HG03045 (cell line): Measurements from ENCODE around the gene CHEK2.
"Not testable (repeated sequence)": the region's sequence is repeated elsewhere in the genome, so short reads cannot be mapped to it uniquely, and the experiment has no call there.

ENCODE experiments used
- ATAC-seq: cut with Tn5 transposase; IDR thresholded peaks from one replicate; pipeline ENCODE4 v1.9.1; 2021; ENCODE audit warnings: mild to moderate bottlenecking, moderate library complexity; ENCODE audit not compliant: unreplicated experiment

Gene CHEK2

DNA sequence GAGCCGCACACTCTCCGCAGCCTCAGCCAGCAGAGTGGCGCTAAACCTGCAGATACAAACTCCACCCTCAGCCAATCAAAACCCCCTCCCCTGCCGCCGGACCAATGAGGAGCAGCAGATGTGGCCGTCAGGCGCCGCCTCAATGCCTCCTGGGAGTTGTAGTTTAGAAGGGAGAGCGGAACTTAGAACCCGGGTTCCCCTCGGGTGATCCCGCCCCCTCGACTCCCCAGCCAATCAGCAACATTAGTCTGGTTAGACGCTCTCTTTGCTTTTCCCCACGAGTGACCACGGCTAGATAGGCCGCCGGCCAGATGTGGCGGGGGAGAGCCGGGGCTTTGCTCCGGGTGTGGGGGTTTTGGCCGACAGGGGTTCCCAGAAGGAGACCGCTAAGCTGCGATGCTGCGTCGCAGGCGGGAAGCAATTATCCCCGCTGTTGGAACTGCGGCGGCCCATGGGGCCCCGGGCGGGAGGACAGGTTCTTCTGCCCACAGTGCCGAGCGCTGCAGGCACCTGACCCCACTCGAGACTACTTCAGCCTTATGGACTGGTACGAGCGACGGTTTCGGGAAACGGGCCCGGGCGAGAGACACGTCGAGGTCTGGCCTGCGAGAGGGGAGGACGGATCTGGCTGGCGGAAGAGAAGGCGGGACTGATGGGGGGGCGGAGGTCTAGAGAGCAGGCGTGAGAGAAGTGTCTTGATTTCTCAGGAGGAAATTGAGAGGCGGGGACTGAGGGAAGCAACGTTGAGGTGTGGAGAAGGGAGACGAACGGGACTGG, at the start of gene CHEK2, which contains the start of gene HSCB:
Gene CHEK2, minus strand, starts transcription at position 36 of the 777 bp plus-strand sequence. CDS start 7,099 bp downstream, outside the sequence.
Gene HSCB, plus strand, starts transcription at position 255 of the 777 bp plus-strand sequence. Its CDS starts 57 bp downstream, at position 312.
- peak; percentile 92 for ATAC-seq

DNA sequence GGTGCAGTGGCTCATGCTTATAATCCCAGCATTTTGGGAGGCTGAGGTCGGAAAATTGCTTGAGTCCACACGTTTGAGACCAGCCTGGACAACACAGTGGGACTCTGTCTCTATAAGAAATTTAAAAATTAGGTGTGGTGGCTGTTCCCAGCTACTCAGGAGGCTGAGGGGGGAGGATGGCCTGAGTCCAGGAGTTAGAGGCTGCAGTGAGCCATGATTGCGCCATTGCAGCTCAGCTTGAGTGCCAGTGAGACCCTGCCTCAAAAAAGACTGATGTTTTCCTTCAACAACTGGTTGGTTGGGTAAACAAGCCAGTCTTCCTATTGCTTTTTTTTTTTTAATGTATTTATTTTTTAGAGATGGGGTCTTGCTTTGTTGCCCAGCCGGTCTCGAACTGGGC, 49.5 kb upstream of the CHEK2 start:
- ATAC-seq = no peak

DNA sequence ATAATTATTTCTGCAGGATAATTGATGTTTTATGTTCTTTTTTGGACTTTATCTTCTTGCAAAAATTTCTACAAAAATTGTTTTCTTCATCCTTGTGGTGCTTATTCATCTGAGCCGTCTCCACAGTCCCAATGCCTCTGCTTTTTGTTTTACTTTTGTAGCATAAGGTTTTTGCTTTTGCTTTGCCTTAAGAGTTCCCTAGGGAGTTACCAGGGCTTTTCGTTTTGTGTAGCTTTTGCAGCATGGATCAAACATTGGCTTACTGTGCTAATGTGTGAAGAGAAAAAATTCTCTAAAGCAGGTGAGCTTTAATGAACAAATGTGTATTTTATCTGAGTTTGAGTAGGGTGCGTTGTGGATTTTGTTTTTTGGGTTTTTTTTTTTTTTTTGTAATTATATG, 47.0 kb upstream of the CHEK2 start:
- ATAC-seq = no peak

DNA sequence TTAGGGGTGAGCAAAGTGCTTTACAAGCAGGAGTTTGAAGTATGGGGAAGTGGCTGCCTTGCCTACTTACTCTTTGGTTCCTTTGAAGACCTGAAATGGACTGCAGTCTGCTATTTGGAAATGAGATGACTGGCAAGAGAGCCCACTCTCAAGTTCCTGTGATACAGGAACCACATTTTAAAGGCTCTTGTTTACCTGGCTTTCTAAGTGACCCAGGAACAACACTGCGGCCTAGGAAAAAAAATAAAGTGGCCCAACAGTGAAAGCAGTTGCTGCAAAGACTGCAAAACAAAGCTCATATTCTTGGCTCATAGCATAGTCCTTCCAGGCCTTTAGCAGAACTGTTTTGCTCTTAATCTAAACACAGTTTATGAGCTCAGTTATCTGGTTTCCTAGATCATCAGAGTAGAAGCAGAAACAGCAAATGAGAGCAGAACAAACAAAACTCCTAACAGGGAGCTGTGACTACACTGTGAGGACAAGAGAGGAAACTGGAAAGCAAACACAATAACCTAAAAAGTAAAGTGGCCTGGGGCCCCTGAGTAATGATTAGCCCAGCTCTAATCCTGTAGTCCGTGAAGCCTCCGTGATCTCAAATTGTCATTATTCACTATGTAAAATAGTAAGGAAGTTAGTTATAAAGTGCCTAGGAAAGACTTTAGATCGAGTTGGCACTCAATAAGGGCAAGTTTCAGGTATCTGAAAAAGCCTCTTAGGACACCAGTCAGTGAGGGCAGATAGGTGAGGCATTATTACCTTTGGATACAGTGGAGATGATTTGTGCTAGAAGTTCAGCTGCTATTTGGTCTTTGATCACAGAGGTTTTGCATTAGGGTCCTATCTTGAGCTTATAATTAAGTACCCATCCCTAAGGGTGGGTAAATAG, 42.4 kb upstream of the CHEK2 start:
- no peak for ATAC-seq

DNA sequence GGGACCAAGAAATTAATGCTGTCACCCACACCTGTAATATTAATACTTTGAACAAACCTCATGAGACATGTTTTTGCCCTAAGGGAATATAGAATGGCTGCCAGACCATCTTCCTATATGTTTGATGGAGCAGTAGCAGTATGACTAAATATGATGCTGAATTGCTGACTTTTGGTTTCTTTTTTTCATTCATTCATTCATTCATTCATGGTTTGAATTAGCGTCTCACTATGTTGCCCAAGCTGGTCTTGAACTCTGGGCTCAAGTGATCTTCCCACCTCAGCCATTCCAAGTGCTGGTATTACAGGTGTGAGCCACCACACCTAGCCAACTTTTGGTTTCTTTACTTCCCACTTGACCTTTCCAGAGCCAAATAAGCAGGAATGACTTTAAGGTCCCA, 38.7 kb upstream of the CHEK2 start:
- no peak for ATAC-seq

DNA sequence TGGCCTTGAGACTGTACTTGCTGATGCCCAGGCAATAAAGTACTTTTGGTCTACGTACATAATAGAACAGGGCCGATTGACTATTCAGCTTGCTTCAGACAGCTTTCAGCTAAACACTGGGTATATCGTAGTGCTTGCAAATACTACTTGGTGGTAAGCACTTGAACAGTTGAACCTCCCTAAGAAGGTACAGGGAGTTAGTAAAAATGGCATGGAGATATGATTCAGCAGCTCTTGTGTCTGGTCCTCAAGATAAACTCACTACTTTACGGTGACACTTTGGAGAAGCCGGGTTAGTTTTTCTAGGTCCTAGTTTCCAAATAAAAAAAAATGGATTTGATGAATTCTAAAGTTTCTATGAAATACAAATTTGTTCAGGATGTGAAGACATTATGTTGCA, 38.2 kb upstream of the CHEK2 start:
- ATAC-seq = no peak

DNA sequence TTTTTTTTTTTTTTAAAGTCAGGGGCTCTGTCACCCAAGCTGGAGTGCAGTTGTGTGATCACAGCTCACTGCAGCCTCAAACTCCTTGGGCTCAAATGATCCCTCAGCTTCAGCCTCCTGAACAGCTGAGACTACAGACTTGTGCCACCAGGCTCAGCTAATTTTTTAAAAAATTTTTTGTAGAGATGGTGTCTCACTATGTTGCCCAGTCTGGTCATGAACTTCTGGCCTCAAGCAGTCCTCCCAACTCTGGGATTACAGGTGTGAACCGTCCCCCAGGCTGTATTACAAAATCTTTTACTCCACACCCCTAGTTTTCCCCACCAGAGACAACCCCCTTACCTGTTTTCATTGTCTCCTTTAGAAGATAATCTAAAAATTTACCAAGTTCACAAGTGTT, 32.8 kb upstream of the CHEK2 start:
- no peak for ATAC-seq

DNA sequence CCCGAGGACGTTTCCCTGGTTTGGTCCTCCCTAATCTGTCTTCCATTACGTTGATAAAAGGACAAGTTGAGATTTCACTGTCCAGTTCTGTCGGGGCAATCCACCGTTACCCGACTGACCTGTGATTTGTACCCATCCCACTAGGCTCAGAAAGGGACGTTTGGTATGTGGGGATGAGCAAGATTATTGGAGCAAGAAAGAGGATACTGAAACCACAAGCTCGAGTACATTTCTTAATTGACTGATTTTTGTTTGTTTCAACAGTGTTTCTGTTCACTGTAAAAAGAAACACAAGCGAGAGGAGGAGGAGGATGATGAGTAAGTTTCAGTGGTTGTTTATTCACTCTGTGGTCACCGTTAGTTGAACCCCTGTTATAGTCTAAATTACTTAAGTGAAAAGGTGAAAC, 31.8 kb upstream of the CHEK2 start:
- peak; percentile 4 for ATAC-seq

DNA sequence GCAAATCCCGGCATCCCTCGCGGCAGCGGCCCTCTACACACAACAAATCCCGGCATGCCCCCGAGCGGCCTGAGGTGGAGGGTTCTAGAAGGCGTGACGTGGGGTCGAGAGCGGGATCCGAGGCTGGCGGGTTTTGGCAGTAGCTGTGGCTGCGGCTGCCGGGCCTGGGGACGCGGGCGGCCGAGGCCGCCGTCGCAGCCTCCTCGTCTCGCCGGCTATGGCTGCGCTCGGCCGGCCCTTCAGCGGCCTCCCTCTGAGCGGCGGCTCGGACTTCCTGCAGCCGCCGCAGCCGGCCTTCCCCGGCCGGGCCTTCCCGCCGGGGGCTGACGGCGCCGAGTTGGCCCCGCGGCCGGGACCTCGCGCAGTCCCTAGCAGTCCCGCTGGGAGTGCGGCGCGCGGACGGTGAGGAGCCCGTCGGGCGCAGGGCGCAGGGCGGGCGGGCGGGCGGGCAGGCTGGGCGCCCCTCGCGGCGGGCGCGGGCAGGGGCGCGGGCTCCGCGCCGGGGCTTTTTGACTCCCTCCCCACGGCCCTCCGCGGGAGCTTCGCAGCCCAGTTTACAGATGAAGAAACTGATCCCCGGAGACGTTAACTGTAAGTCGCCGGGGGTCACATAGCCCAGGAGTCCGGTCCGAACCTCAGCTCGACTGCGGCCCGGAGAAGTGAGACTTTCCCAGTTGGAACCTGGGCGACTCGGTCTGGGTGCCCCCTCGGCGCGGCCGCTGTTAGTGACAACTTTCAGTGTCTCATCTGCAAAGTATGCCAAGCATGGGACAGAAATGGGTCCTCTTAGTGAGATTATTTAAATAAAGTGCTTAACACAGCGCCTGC, 31.2 kb upstream of the CHEK2 start, which contains the start of gene CCDC117:
Gene CCDC117, plus strand, starts transcription at position 63 of the 828 bp plus-strand sequence. Its CDS starts 155 bp downstream, at position 218.
- peak; percentile 84 for ATAC-seq

DNA sequence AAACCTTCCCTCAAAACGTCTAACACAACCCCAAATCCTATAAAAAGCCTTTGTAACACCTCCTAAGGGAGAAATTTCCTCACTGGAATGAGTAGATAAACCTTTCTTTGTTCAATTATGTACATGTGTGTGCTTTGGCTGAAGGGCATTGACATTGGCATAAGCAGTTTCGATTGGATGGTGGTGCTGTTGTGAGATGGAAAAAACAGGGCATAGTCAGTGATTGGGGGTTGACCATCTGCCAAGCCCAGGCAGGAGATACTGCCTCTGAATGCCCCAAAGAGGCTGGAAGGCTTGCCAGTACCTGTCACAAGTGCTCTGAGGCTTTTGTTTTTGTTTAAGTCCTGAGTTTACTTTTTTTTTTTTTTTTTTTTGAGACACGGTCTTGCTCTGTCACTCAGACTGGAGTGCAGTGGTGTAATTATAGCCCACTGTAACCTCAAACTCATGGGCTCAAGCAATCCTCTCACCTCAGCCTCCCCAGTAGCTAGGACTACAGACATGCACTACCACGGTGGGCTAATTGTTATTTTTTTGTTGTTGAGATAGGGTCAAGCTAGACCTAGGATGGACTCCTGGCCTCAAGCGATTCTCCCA, 29.7 kb upstream of the CHEK2 start:
- ATAC-seq = no peak

DNA sequence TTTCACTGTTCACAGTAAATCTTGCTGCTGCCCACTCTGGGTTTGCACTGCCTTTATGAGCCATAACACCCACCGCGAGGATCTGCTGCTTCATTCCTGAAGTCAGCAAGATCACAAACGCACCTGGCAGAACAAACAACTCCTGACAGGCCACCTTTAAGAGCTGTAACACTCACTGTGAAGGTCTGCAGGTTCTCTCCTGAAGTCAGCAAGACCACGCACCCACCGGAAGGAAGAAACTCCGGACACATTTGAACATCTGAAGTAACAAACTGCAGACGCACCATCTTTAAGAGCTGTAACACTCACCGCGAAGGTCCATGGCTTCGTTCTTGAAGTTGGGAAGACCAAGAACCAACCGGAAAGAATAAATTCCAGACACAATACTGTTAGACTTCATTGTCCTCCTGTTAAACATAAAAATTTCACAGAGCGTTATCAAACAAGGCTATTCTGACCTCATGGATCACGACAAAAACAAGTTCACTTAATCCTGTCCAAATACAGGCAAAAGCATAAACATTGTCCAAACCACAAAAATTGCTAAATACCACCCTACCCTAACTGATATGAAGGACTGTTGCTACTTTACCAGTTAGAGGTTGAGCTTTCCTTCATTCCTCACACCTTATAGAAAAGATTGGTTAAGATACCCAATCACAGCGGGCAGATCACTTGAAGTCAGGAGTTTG, 27.9 kb upstream of the CHEK2 start:
- no peak for ATAC-seq

DNA sequence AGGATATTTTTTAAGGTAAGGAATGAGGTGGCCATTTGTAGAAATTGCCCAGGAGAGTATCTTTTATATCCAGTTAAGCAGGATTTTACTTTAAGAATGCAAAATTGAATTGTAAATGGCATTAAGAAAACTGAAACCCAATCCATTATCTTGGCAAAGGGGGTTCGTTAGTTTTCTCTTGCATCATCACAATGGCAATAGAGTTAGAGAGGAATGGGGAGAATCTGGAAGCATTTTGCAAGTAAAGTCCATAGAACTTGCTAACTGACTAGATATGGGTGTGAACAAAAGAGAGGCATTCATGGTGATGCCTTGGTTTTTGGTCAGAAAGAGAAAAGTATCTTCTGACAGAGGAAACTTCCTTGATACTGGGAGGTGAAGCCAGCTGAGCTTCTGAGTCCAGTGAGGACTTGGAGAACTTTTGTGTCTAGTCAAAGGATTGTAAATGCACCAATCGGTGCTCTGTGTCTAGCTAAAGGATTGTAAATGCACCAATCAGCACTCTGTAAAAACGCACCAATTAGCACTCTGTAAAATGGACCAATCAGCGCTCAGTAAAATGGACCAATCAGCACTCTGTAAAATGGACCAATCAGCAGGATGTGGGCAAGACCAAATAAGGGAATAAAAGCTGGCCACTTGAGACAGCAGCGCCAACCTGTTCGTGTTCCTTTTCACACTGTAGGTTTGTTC, 27.2 kb upstream of the CHEK2 start:
- no peak for ATAC-seq

DNA sequence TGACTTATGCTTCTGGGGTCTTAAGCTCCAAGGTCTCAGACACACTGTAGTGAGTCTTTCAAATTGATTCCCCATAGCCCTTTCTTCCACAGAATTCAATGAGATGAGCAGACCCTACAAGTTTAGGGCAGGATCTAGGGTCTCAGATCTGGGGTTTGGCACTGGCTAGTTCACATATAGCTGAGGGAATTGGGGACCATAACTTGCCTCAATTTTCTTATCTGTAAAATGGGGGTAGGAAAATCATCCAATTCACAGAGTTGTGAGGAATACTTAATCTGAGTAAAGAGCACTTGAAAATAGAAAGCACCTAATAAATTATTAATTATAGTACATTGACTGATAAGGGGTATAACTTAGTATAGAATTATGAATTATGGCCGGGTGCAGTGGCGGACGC, 25.0 kb upstream of the CHEK2 start:
- ATAC-seq = no peak

DNA sequence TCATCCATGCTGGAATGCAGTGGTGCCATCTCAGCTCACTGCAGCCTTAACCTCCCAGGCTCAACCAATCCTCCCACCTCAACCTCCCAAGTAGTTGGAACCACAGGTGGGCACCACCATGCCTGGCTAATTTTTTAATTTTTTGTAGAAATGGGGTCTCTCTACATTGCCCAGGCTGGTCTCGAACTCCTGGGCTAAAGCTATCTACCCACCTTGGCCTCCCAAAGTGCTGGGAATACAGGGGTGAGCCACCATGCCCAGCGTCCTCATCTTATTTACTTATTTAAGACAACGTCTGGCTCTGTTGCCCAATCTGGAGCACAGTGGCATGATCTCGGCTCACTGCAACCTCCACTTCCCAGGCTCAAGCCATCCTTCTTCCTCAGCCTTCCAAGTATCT, 20.4 kb upstream of the CHEK2 start:
- not testable (repeated sequence) for ATAC-seq

DNA sequence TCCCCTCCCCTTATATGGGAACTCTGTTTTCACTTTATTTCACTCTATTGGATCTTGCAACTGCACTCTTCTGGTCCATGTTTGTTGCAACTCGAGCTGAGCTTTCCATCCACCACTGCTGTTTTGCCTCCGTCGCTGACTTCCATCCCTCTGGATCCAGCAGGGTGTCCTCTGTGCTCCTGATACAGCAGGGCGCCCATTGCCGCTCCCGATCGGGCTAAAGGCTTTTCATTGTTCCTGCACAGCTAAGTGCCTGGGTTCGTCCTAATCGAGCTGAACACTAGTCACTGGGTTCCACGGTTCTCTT, 19.8 kb upstream of the CHEK2 start:
- ATAC-seq = no peak

DNA sequence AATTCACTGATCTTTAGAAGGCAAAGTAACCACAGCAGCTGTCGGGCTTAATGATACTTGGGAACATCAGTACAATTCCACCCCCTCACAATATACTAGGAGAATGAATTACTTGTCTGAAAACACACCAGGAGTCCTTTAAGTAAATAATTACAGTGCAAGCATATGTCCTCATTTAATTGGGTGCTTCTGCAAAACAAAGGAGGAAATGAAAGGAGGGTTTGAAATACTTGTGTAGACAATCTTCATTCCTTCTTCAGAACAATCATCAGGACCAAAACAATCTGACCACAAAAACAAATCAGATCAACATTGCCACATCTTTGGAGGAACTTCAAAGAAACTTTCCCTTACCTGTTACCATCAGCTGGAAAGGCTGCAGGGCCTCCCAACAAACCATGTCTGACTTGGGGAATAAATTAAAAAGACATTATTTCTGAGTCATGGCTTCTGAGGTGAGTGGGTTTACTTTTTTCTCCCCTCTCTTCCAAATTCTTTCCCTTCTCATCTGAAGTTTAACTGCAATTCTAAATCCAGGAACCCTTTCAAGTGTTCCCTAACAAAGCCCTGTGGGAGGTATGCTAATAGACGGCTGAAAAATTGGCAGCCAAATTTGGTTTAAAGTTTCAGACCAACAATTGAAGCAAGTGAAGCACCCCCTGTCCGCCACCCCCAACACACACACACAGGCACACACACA, 18.4 kb upstream of the CHEK2 start:
- ATAC-seq = no peak

DNA sequence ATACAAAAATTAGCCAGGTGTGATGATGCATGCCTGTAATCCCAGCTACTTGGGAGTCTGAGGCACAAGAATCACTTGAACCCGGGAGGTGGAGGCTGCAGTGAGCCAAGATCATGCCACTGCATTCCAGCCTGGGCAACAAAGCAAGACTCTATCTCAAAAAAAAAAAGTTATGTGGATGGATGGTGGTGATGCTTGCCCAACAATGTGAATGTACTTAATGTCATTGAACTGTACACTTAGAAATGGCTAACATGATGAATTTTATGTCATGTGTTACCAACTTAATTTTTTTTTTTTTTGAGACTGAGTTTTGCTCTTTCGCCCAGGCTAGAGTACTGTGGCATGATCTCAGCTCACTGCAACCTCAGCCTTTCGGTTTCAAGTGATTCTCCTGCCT, 12.9 kb upstream of the CHEK2 start:
- not testable (repeated sequence) for ATAC-seq

DNA sequence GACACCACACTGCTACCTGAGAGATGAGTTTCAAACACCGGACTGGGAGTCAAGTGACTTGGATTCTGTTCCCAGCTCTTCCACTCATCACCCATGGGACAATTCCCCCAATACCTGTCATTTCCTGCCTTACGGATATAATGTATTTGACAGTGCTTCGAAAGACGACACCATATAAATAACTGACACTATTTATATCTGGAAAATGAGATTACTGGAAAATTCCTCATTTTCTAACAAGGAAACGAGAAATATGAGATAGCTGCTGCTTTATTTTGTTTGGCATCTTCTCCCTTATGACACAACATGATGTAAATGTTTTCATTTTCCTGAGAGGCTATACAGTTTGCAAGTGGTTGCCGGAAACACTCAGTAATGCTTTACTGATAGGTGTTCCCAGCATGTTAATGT, 8.9 kb upstream of the CHEK2 start:
- no peak for ATAC-seq

DNA sequence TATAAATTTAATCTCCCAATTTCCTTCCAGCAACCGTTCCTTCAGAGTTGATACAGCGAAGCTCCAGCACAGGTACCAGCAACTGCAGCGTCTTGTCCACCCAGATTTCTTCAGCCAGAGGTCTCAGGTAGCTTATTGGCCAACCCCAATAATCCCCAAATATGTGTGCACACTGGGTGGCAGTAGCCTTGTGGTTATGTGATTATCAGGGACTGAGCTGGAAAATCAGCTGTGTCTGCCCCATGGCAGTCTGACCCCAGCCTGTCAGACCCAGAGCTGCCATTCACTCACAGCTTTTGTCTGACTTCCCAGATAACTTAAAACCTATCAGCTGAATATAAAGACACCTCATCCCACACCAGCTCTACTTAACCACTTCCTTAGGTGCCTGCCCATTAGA, 2.2 kb upstream of the CHEK2 start:
- ATAC-seq = no peak
